CD4-positive, alpha-beta T cell treated with Interleukin-1 beta for 1 hour (primary cell): ENCODE results near the gene ZNF524.
A peak's percentile ranks its signal among the peaks of the same experiment; 100 is the strongest.

Source experiments
- DNase-seq, 2 donors: peaks; one replicate each; pipeline ENCODE4 v3.0.0-alpha.2; 2020 to 2022

The ZNF524 gene

GRCh38 chr19:55621673-55622231 lies 21.7 kb downstream of the ZNF524 start:
- no peak for DNase-seq

DNA sequence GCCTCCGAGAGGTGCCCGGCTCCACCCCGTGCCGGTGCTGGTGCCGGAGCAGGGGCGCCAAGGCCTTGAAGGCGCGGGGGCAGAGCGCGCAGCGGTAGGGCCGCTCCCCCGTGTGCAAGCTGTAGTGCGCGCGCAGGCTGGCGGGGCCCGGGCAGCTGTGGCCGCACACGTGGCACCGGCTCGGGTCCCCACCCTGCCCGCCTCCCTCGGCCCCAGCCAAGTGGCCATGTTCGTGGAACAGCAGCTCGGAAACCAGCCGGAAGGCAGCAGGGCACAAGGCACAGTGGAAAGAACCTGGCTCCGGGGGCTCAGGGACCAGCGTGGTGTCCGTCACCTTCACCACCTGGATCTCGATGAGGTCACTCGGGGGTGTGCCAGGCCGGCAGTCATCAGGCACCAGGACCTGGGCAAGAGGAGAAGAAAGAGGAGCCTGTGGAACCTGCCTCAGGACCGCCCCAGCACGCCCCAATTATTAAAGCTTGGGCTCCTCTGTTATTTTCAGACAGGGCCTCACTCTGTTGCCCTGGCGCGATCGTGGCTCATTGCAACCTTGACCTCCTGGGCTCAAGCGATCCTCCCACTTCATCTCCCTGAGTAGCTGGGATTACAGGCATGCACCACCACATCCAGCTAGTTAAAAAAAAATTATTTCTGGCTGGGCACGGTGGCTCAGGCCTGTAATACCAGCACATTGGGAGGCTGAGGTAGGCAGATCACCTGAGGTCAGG lies 22.3 kb downstream of the ZNF524 start:
- no peak for DNase-seq

GRCh38 chr19:55623130-55623529 lies 23.0 kb downstream of the ZNF524 start:
- no peak for DNase-seq

DNA sequence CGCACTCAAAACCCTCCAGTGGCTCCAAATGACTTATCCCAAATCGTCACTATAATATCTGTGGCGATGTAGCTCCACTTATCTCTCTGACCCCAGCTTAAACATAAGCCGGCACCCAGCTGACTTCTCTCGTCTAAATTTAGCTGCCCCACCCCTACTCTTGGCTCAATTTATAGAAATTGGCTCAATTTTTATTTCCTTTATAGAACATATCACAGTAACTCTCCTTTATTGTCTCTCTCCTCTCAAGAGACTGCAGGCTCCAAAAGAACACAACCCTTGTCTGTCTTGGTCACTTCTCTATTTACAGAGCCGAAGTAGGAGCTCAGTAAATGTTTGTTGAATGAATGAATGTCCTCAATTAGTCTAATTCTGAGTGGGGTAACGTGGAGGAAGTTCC lies 23.5 kb downstream of the ZNF524 start:
- DNase-seq: no peak

- DNase-seq: peak; percentile 92 to 93
These were observed 24.3 kb downstream of the ZNF524 start, which contains the start of gene ZNF784 for GRCh38 chr19:55624109-55625003. ZNF784 (minus strand) TSS chr19:55624566; CDS start chr19:55624561, 5 bp downstream.

- no peak for DNase-seq
These were observed 24.9 kb downstream of the ZNF524 start for GRCh38 chr19:55625004-55625326.

- DNase-seq: peak; percentile 68 to 82
These were observed 26.3 kb downstream of the ZNF524 start for GRCh38 chr19:55626350-55626749.

DNA sequence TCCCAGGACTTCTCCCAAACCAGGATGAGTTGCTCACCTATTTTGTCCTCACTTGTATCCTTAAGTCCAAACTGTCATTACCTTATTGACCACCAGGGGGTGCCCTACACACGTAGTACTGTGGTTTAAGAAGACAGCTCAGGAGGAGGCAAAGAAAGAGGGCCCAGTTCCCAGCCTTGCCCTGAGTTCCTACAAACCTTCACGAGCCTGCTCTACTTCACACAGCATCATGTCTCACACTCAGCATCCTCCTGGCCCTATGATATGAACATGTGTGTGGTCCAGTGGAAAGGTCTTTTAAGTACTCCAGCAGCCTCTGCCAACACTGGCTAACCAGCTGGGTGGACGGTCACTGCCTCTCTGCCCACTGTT lies 32.4 kb downstream of the ZNF524 start:
- DNase-seq: peak; percentile 87 to 93

GRCh38 chr19:55633861-55634260 lies 33.8 kb downstream of the ZNF524 start:
- no peak for DNase-seq

DNA sequence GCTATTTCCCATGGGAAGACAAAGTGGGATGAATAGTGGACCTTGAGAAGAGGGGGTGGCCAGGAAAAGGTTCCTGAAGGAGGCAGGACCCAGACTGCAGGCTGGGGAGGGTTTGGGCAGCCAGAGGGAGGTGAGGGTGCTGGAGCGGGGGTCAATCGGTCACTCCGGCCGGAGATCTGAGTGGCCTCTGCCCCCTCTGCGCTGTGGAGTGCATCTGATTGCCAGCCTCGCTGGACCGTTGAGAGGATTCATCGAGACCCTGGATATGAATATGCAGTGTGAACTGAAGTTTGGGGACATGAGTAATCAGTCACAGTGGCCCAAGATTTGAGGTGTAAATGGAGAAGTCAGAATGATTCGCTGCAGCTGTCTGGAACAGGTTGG lies 35.2 kb downstream of the ZNF524 start:
- DNase-seq: peak; percentile 20 to 31

DNA sequence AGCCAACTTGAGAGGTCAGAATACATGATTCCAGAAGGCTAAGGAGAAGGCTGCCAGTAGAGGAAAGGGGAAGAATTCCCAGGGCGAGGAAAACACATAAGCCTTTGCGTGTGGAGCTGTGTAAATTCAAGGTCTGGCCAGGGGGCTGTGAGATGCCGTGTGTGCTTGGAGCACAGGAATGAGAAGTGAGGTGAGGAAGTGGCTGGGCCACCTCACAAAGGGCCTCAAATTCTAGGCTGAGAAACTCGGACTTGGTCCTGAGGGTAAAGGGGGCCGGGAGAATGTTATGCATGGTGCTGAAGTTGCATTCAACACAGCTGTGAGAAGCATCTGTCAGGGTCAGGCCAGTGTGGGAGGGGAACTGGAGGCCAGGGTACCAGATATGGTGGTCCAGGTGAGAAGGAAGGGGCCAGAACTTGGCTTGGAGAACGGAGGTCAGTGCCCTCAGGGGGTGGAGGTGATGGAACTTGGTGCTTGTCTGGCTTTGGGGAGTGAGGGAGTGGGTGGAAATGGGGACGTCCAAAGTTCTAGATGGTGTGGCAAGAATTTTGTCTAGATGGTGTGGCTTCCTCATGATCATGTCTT lies 35.9 kb downstream of the ZNF524 start:
- DNase-seq: no peak

GRCh38 chr19:55636723-55637122 lies 36.6 kb downstream of the ZNF524 start:
- no peak for DNase-seq

GRCh38 chr19:55637534-55637933 lies 37.4 kb downstream of the ZNF524 start:
- no peak for DNase-seq

DNA sequence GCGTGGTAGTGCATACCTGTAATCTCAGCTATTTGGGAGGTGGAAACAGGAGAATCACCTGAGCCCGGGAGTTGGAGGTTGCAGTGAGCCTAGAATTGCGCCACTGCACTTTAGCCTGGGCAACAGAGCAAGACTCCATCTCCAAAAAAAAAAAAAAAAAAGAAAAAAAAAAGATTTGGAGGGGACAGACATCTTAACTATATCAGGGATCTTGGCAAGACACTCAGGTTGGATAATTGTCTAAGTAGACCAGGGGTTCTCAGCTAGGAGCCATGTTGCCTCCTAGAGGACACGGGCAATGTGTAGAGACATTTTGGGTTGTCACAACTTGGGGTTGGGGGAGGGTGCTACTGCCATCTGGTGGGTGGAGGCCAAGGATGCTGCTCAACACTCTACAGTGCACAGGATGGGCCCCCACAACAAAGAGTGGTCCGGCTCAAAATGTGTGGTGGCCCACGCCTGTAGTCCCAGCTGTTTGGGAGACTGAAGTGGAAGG lies 38.8 kb downstream of the ZNF524 start:
- peak; percentile 67 to 70 for DNase-seq

- peak; percentile 80 to 85 for DNase-seq
These were observed 40.0 kb downstream of the ZNF524 start for GRCh38 chr19:55640043-55640576.

DNA sequence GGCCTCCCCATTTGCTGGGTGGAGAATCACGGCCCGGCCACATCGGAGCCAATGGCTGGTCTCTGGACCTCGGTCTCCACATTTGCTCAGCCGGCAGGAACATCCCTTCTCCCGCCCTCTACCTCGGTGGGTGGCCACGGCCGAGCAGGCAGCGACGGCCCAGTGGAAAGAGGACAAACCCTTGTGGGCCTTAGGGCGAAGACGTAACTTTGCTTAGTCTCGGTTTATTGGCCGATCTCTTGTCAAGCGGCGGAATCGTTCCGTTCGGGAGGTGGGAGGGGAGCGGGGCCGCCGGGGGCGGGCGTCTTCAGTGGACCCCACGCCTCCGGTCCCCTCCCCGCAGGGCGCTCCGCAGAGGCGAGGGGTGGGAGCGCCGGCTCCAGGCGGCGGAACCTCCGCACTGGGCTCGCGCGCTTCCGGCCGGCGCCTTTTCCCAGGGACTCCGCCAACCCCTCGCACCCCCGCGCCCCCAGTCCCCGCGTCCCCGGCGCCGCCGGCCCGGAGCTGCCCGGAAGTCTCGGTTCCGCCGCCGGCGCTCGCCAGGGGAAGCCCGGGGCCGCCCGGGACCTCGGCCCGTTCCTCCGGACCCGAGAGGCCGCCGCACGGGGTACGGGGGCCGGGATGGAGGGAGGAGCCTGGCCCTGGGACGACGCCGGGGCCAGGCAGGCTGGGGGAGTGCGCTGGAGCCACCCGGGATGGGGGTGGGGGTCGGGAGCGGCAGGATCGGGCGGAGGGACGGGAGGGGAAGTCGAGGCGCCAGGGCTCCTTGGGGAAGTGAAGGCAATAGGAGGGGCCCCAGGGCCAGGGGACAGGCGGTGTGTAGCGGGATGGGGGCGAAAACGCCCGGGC lies 40.7 kb downstream of the ZNF524 start, which contains the start of gene ZNF580:
Gene ZNF580, plus strand, starts transcription at position 426 of the 849 bp plus-strand sequence. CDS start 1,507 bp downstream, outside the sequence.
- DNase-seq: peak; percentile 57 to 68

GRCh38 chr19:55641426-55642152 lies 41.5 kb downstream of the ZNF524 start:
- DNase-seq: peak in 1 of 2 donors; percentile 42

GRCh38 chr19:55642153-55643002 lies 42.3 kb downstream of the ZNF524 start:
- DNase-seq: no peak

GRCh38 chr19:55643003-55643886 lies 43.2 kb downstream of the ZNF524 start, which contains the start of gene ZNF581:
ZNF581 (plus strand) TSS chr19:55643649; CDS start chr19:55644572, 923 bp downstream.
- DNase-seq: peak; percentile 74 to 82
